Stimulated activated CD8-positive, alpha-beta memory T cell treated with anti-CD3 and anti-CD28 coated beads, Interleukin-7, amount 100 ng/mL, for 1 hour (primary cell): ENCODE measurements around the gene IMPG2.

Experiments used
- DNase-seq, 2 donors: peaks; one replicate each; pipeline ENCODE4 v3.0.0-alpha.2; 2020; ENCODE audit warnings: low read depth in 2 of 2

IMPG2 gene

GRCh38 chr3:101240719-101241399 lies 79.5 kb downstream of the IMPG2 start:
- no peak for DNase-seq

GRCh38 chr3:101235048-101235447 lies 85.3 kb downstream of the IMPG2 start:
- DNase-seq: no peak

GRCh38 chr3:101230618-101231017 lies 89.8 kb downstream of the IMPG2 start:
- no peak for DNase-seq

GRCh38 chr3:101229681-101230080 lies 90.7 kb downstream of the IMPG2 start:
- no peak for DNase-seq

- DNase-seq: no peak
Observed at GRCh38 chr3:101228441-101228840, 91.9 kb downstream of the IMPG2 start.

- DNase-seq: no peak
Observed at GRCh38 chr3:101224739-101225138, 95.6 kb downstream of the IMPG2 start.

GRCh38 chr3:101223016-101223415 lies 97.4 kb downstream of the IMPG2 start:
- no peak for DNase-seq

- no peak for DNase-seq
Observed at GRCh38 chr3:101219842-101220560, 100.4 kb downstream of the IMPG2 start.

GRCh38 chr3:101217472-101218245 lies 102.7 kb downstream of the IMPG2 start:
- DNase-seq: no peak

- DNase-seq: no peak
Observed at GRCh38 chr3:101216710-101217465, 103.5 kb downstream of the IMPG2 start.

GRCh38 chr3:101212730-101213129 lies 107.6 kb downstream of the IMPG2 start:
- DNase-seq: no peak

- DNase-seq: no peak
Observed at GRCh38 chr3:101204246-101204645, 116.1 kb downstream of the IMPG2 start.

GRCh38 chr3:101203411-101203810 lies 117.0 kb downstream of the IMPG2 start:
- no peak for DNase-seq

- no peak for DNase-seq
Observed at GRCh38 chr3:101202640-101203039, 117.7 kb downstream of the IMPG2 start.

GRCh38 chr3:101200461-101200860 lies 119.9 kb downstream of the IMPG2 start:
- DNase-seq: no peak

GRCh38 chr3:101195951-101196713 lies 124.2 kb downstream of the IMPG2 start:
- DNase-seq: no peak

GRCh38 chr3:101194392-101194791 lies 126.0 kb downstream of the IMPG2 start:
- DNase-seq: no peak

- no peak for DNase-seq
Observed at GRCh38 chr3:101193957-101194356, 126.4 kb downstream of the IMPG2 start.

- DNase-seq: no peak
Observed at GRCh38 chr3:101189796-101190195, 130.6 kb downstream of the IMPG2 start.

GRCh38 chr3:101189176-101189575 lies 131.2 kb downstream of the IMPG2 start:
- DNase-seq: no peak

GRCh38 chr3:101185341-101185740 lies 135.0 kb downstream of the IMPG2 start:
- no peak for DNase-seq
